AG04450 (cell line): ENCODE measurements around the gene SCTR. TPM values are rescaled to one million over a fixed set of nuclear protein-coding genes. Genes with fewer than 3 reads are reported as not detected.

Experiments
- CTCF ChIA-PET: fragments of 300-600, 350-600 bp; formaldehyde crosslinking; extraction: SDS; loops from one replicate; lab custom pipeline; 2022; ENCODE audit warnings: antibody characterized with exemption, inconsistent platforms; lab: Charles Lee
- POLR2A ChIA-PET: fragments of 350-600 bp; formaldehyde crosslinking; extraction: SDS; loops from one replicate; lab custom pipeline; 2021; ENCODE audit warnings: antibody characterized with exemption, inconsistent platforms; lab: Yijun Ruan, JAX
- DNase-seq: peaks from one replicate; pipeline ENCODE4 v3.0.0-alpha.2; 2011; ENCODE audit warnings: low read depth, low spot score
- H3K27ac ChIP-seq: one replicate; pipeline ENCODE4 v1.5.1; 2012; ENCODE audit warnings: low read depth, low read length, control low read depth
- H3K27me3 ChIP-seq: one replicate; pipeline ENCODE4 v1.6.0; 2012; ENCODE audit warnings: low read length; ENCODE audit not compliant: control insufficient read depth, insufficient read depth
- H3K4me3 ChIP-seq: 2 replicates; pipeline ENCODE4 v1.5.1; 2011; ENCODE audit warnings: mild to moderate bottlenecking, low read depth, low read length, control low read depth
- H3K9me3 ChIP-seq: 2 replicates; pipeline ENCODE4 v1.5.1; 2012; ENCODE audit warnings: low read length; ENCODE audit not compliant: control insufficient read depth, insufficient read depth
- polyA plus RNA-seq: library from polyadenylated mRNA; depleted of rRNA; stranded (reverse); fragments of >200 nt; gene quantifications from 2 replicates; pipeline ENCODE4 v1.2.3, GENCODE V29; 2011
- TF ChIP-seq, protein P1 (sequence below): IDR thresholded peaks from 2 replicates; pipeline ENCODE4 v1.5.1; 2011; ENCODE audit warnings: low read depth, low read length, control low read depth, inconsistent platforms

The SCTR gene
- polyA plus RNA-seq, 1 experiment: not detected

DNA sequence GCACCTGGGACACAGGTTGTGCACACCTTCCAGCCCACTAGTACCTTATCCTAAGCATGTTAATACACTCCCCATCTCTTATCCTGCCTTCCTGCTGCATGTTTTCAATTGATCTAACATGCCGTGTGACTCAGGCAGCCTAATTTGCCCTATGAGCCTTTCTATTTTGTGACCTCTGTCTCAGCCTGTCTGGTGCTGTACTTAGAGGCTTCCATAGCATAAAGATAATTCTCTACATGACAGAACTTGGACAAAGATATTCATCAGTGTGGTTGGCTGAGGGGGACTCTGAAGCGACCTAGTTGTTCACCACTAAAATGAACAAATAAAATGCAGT is 101.2 kb downstream of the SCTR start:
- TF ChIP-seq, protein P1, sequence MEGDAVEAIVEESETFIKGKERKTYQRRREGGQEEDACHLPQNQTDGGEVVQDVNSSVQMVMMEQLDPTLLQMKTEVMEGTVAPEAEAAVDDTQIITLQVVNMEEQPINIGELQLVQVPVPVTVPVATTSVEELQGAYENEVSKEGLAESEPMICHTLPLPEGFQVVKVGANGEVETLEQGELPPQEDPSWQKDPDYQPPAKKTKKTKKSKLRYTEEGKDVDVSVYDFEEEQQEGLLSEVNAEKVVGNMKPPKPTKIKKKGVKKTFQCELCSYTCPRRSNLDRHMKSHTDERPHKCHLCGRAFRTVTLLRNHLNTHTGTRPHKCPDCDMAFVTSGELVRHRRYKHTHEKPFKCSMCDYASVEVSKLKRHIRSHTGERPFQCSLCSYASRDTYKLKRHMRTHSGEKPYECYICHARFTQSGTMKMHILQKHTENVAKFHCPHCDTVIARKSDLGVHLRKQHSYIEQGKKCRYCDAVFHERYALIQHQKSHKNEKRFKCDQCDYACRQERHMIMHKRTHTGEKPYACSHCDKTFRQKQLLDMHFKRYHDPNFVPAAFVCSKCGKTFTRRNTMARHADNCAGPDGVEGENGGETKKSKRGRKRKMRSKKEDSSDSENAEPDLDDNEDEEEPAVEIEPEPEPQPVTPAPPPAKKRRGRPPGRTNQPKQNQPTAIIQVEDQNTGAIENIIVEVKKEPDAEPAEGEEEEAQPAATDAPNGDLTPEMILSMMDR: no peak
- H3K27me3 ChIP-seq: peaks cover 40% of the 10 kb centered on the region
- CTCF ChIA-PET: no interaction called here
- no peak overlapping the region for H3K4me3 ChIP-seq
- POLR2A ChIA-PET: no interaction called here
- no peaks in the 10 kb centered on the region for H3K9me3 ChIP-seq
- no peak overlapping the region for H3K27ac ChIP-seq
- DNase-seq: no peak

DNA sequence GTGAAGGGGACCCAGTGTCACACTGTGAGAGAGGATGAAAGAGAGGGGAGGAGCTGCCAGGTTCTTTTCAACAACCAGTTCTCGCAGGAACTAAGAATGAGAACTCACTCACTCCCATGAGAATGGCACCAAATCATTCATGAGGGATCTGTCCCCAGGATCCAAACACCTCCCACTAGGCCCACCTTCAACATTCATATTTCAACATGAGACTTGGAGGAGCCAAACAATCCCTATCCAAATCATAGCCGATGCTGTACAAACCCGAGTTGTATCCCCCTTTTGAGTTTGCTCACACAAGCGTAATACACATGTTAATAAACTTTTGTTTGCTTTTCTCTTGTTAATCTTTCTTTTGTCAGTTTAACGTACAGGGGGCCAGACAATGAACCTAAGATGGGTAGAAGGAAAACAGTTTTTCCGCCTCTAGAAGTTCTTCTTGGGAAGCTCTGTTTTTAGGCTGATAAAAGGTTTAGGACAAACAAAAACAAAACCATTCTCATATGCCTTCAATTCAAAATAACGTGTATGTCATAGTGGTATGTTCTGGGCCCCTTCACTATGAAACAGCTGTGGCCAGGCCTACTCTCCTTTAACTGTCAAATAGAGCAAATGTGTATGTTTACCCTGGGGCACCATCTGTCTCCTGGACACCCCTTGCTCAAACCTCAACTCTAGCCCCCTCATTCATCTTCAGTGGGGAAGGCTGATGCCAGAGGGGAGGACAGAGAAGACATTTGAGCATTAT is 101.7 kb downstream of the SCTR start:
- no peak overlapping the region for H3K4me3 ChIP-seq
- TF ChIP-seq, protein P1: no peak
- no peaks in the 10 kb centered on the region for H3K9me3 ChIP-seq
- ChIA-PET CTCF (interaction anchor here (0.9 kb wide), 1 partner anchor 54 kb away, joined by 3 read pairs; no protein-coding TSS in a partner anchor), POLR2A (no interaction called here)
- no peak overlapping the region for H3K27ac ChIP-seq
- DNase-seq: no peak
- peaks cover 38% of the 10 kb centered on the region for H3K27me3 ChIP-seq

DNA sequence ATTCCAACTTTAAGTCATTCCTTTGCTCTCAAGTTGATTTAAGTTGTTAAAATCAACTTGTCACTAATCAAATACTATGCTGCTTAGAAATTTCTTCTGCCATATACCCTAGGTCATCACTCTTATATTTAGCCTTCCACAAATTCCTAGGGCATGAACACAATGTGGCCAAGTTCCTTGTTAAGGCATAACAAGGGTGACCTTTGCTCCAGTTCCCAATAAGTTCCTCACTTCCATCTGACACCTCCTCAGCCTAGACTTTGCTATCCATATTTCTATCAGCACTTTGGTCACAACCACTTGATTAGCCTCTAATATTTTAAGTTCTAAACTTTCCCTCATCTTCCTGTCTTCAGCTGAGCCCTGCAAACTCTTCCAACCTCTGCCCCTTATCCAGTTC is 102.5 kb downstream of the SCTR start:
- TF ChIP-seq, protein P1: no peak
- no peaks in the 10 kb centered on the region for H3K9me3 ChIP-seq
- POLR2A ChIA-PET: no interaction called here
- no peak overlapping the region for H3K27ac ChIP-seq
- no peak overlapping the region for H3K4me3 ChIP-seq
- DNase-seq: no peak
- CTCF ChIA-PET: interaction anchor here (0.9 kb wide), 1 partner anchor 55 kb away, joined by 3 read pairs; no protein-coding TSS in a partner anchor
- H3K27me3 ChIP-seq: peaks cover 30% of the 10 kb centered on the region

DNA sequence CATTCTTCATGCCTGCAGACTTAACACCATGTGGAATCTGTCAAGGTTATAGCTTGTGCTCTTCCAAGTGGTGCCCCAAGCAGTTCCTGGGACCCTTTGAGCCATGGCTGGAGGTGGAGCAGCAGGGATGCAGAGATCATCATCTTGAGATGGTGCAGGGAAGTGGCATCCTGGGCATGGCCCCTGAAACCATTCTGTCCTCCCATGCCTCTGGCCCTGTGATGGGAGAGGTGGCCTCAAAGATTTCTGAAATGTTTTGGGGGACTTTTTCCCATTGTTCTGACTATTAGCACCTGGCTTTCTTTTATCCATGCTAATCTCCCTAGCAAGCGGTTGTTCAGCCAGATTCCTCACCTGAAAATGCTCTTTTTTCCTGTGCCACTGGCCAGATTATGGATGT is 103.0 kb downstream of the SCTR start:
- no peak for DNase-seq
- Histone ChIP-seq H3K27ac (no peak overlapping the region), H3K9me3 (no peaks in the 10 kb centered on the region), H3K4me3 (no peak overlapping the region), H3K27me3 (peaks cover 27% of the 10 kb centered on the region)
- CTCF ChIA-PET: no interaction called here
- POLR2A ChIA-PET: no interaction called here
- TF ChIP-seq, protein P1: no peak

DNA sequence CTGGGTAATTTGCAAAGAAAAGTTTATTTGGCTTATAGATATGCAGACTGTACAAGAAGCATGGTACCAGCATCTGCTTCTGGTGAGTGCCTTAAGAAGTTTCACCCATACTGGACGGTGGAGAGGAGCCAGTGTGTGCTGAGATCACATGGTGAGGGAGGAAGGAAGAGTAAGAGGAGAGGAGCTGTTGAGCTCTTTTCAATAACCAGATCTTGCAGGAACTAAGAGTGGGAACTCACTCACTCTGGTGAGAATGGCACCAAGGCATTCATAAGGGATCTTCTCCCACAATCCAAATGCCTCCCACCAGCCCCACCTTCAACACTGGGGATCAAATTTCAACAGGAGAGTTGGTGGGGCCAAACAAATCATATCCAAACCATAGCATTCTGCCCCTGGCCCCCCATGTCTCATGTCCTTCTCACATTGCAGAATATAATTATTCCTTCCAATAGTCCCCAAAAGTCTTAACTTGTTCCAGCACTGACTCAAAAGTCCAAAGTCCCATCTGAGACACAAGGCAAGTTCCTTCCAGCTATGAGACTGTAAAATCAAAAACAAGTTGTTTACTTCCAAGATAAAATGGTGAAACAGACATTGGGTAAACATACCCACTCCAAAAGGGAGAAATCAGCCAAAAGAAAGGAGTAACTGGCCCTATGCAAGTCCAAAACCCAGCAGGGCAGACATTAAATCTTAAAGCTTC is 104.3 kb downstream of the SCTR start:
- DNase-seq: no peak
- peaks cover 18% of the 10 kb centered on the region for H3K27me3 ChIP-seq
- H3K4me3 ChIP-seq: no peak overlapping the region
- no peaks in the 10 kb centered on the region for H3K9me3 ChIP-seq
- TF ChIP-seq, protein P1: no peak
- POLR2A ChIA-PET: no interaction called here
- CTCF ChIA-PET: no interaction called here
- H3K27ac ChIP-seq: no peak overlapping the region
